ENCODE measurements around the gene MMP20. TPM values are rescaled to one million over a fixed set of nuclear protein-coding genes. Genes with fewer than 3 reads are reported as not detected.

The MMP20 gene
- total and polyA plus RNA-seq, 11 donors, result not detected

- H3K27me3 ChIP-seq, result peaks cover 0 to 5% (median 0%) of the 10 kb centered on the region in 9 donors
- intact Hi-C loops (cut with DNase I), result no loop called here
- no peaks in the 10 kb centered on the region for H3K9me3 ChIP-seq
- ATAC-seq (no peak), DNase-seq (no peak)
- no peaks in the 10 kb centered on the region for H3K4me1 ChIP-seq
- whole genome bisulfite sequencing, 4 donors, result 75 to 79% (median 78%) methylated on average over 1 of the region's 1 CpG
- H3K4me3 ChIP-seq, result no peak overlapping the region
- H3K36me3 ChIP-seq, result no peaks in the 10 kb centered on the region
- no peak overlapping the region for H3K27ac ChIP-seq
- TF ChIP-seq CTCF (IDR thresholded peaks at IDR 0.05), result no peak
- no peak for TF ChIP-seq POLR2A (IDR thresholded peaks at IDR 0.05)
These were observed 7.6 kb downstream of the MMP20 start for GRCh38 chr11:102617466-102618008.

- TF ChIP-seq POLR2A (IDR thresholded peaks at IDR 0.05) (no peak), CTCF (IDR thresholded peaks at IDR 0.05) (no peak)
- H3K4me3 ChIP-seq, result no peak overlapping the region
- 83 to 89% (median 86%) methylated on average over 3 of the region's 3 CpGs for WGBS, 4 donors
- no peaks in the 10 kb centered on the region for H3K27me3 ChIP-seq
- no peak overlapping the region for H3K27ac ChIP-seq
- ATAC-seq (no peak), DNase-seq (no peak)
- intact Hi-C loops (cut with DNase I), result no loop called here
- no peaks in the 10 kb centered on the region for H3K36me3 ChIP-seq
- no peaks in the 10 kb centered on the region for H3K4me1 ChIP-seq
- H3K9me3 ChIP-seq, result no peaks in the 10 kb centered on the region
These were observed 9.2 kb downstream of the MMP20 start for GRCh38 chr11:102615894-102616432.

GRCh38 chr11:102615077-102615893 is 9.8 kb downstream of the MMP20 start:
- H3K4me3 ChIP-seq, result no peak overlapping the region
- no peak for DNase-seq
- no peak for ATAC-seq
- TF ChIP-seq POLR2A (IDR thresholded peaks at IDR 0.05), result no peak
- no peak for TF ChIP-seq CTCF (IDR thresholded peaks at IDR 0.05)
- no peaks in the 10 kb centered on the region for H3K27me3 ChIP-seq
- WGBS, 4 donors, result 70 to 78% (median 72%) methylated on average over 7 of the region's 7 CpGs
- H3K27ac ChIP-seq, result no peak overlapping the region
- no peaks in the 10 kb centered on the region for H3K36me3 ChIP-seq
- intact Hi-C loops (cut with DNase I), result no loop called here
- H3K9me3 ChIP-seq, result no peaks in the 10 kb centered on the region
- H3K4me1 ChIP-seq, result no peaks in the 10 kb centered on the region

- 89 to 95% (median 94%) methylated on average over 2 of the region's 2 CpGs for WGBS, 4 donors
- TF ChIP-seq CTCF (IDR thresholded peaks at IDR 0.05) (no peak), POLR2A (IDR thresholded peaks at IDR 0.05) (no peak)
- Histone ChIP-seq H3K4me1 (no peaks in the 10 kb centered on the region), H3K27ac (no peak overlapping the region), H3K36me3 (no peaks in the 10 kb centered on the region), H3K4me3 (no peak overlapping the region), H3K9me3 (no peaks in the 10 kb centered on the region), H3K27me3 (no peaks in the 10 kb centered on the region)
- ATAC-seq (no peak), DNase-seq (no peak)
- intact Hi-C loops (cut with DNase I), result loop anchor here in 1 of 10 donors (5.0 kb wide), 1 partner anchor 272 kb away; no protein-coding TSS in a partner anchor
These were observed 10.6 kb downstream of the MMP20 start for GRCh38 chr11:102614485-102614884.

All from heart left ventricle (tissue), 16 donors.